Liver (tissue), 9 donors: ENCODE results near the gene VTCN1. TPM values are rescaled to one million over a fixed set of nuclear protein-coding genes. Genes with fewer than 3 reads are reported as not detected.

ENCODE experiments used
- DNase-seq: peaks from one replicate; pipeline ENCODE4 v3.0.0-alpha.2; 2017; ENCODE audit warnings: low spot score
- H3K27ac ChIP-seq, 2 donors: one replicate each; pipeline ENCODE4 v1.7.0; 2013; ENCODE audit warnings: inconsistent platforms in 2 of 2, low read length in 2 of 2, control low read depth in 1 of 2, low read depth in 1 of 2, mild to moderate bottlenecking in 1 of 2
- H3K27me3 ChIP-seq, 4 donors: one replicate each; pipeline versions ENCODE4 v1.6.1 to v1.7.0; 2013; ENCODE audit warnings: low read length in 3 of 4, inconsistent platforms in 1 of 4, mild to moderate bottlenecking in 1 of 4, moderate library complexity in 1 of 4; ENCODE audit not compliant: control insufficient read depth in 4 of 4, insufficient read depth in 4 of 4
- H3K36me3 ChIP-seq, 4 donors: one replicate each; pipeline versions ENCODE4 v1.6.1 to v1.7.0; 2013; ENCODE audit warnings: low read length in 3 of 4, mild to moderate bottlenecking in 3 of 4, low read depth in 1 of 4, moderate library complexity in 1 of 4; ENCODE audit not compliant: control insufficient read depth in 4 of 4, insufficient read depth in 3 of 4
- H3K4me1 ChIP-seq, 4 donors: one replicate each; pipeline versions ENCODE4 v1.6.1 to v1.7.0; 2013; ENCODE audit warnings: low read length in 3 of 4, mild to moderate bottlenecking in 3 of 4, moderate library complexity in 1 of 4; ENCODE audit not compliant: control insufficient read depth in 4 of 4, insufficient read depth in 4 of 4
- H3K4me3 ChIP-seq, 3 donors: one replicate each; pipeline versions ENCODE4 v1.6.1 to v1.7.0; 2013; ENCODE audit warnings: low read length in 3 of 3, control low read depth in 1 of 3, low read depth in 1 of 3, mild to moderate bottlenecking in 1 of 3
- H3K9ac ChIP-seq, 2 donors: one replicate each; pipeline ENCODE4 v1.7.0; 2013; ENCODE audit warnings: low read length in 2 of 2, mild to moderate bottlenecking in 2 of 2, moderate library complexity in 2 of 2, control low read depth in 1 of 2, low read depth in 1 of 2
- H3K9me3 ChIP-seq, 4 donors: one replicate each; pipeline versions ENCODE4 v1.6.1 to v1.7.0; 2013; ENCODE audit warnings: low read length in 3 of 4; ENCODE audit not compliant: control insufficient read depth in 4 of 4
- ATF3 ChIP-seq: IDR thresholded peaks from 2 replicates; pipeline ENCODE4 v1.6.1; 2016; ENCODE audit warnings: antibody characterized with exemption
- CTCF ChIP-seq: fragments of 150-350 bp; IDR thresholded peaks from 2 replicates; pipeline ENCODE4 v1.5.1; 2017; ENCODE audit warnings: improper control_type of control experiment, low read depth, low read length; ENCODE audit not compliant: missing input control
- EGR1 ChIP-seq, 2 donors: IDR thresholded peaks; 2 replicates each; pipeline ENCODE4 v1.6.1; 2016 to 2018; ENCODE audit warnings: antibody characterized with exemption in 2 of 2, low read depth in 2 of 2
- GABPA ChIP-seq, 2 donors: IDR thresholded peaks in 1 of 2; conservative IDR thresholded peaks in 1 of 2; 2 replicates each; pipeline ENCODE4 v1.6.1; 2016; ENCODE audit warnings: antibody characterized with exemption in 2 of 2, mild to moderate bottlenecking in 1 of 2, moderate library complexity in 1 of 2
- HNF4A ChIP-seq, 2 donors: conservative IDR thresholded peaks; 2 replicates each; pipeline ENCODE4 v1.6.1; 2016; ENCODE audit warnings: antibody characterized with exemption in 2 of 2, mild to moderate bottlenecking in 2 of 2
- HNF4G ChIP-seq: IDR thresholded peaks from 2 replicates; pipeline ENCODE4 v1.6.1; 2016; ENCODE audit warnings: antibody characterized with exemption
- JUND ChIP-seq, 2 donors: IDR thresholded peaks; 2 replicates each; pipeline ENCODE4 v1.6.1; 2016; ENCODE audit warnings: antibody characterized with exemption in 2 of 2
- MAX ChIP-seq: IDR thresholded peaks from 2 replicates; pipeline ENCODE4 v1.6.1; 2016; ENCODE audit warnings: antibody characterized with exemption
- NR2F2 ChIP-seq: IDR thresholded peaks from 2 replicates; pipeline ENCODE4 v1.6.1; 2016; ENCODE audit warnings: antibody characterized with exemption
- RAD21 ChIP-seq, 2 donors: IDR thresholded peaks; 2 replicates each; pipeline ENCODE4 v1.6.1; 2016; ENCODE audit warnings: antibody characterized with exemption in 2 of 2, mild to moderate bottlenecking in 2 of 2
- REST ChIP-seq: IDR thresholded peaks from 2 replicates; pipeline ENCODE4 v1.6.1; 2016; ENCODE audit warnings: antibody characterized with exemption, mild to moderate bottlenecking
- RXRA ChIP-seq, 2 donors: IDR thresholded peaks; 2 replicates each; pipeline ENCODE4 v1.6.1; 2017 to 2018; ENCODE audit warnings: antibody characterized with exemption in 2 of 2, mild to moderate bottlenecking in 1 of 2
- SP1 ChIP-seq: IDR thresholded peaks from 2 replicates; pipeline ENCODE4 v1.6.1; 2018; ENCODE audit warnings: antibody characterized with exemption, mild to moderate bottlenecking
- YY1 ChIP-seq: IDR thresholded peaks from 2 replicates; pipeline ENCODE4 v1.6.1; 2016; ENCODE audit warnings: antibody characterized with exemption, mild to moderate bottlenecking
- ZBTB33 ChIP-seq: IDR thresholded peaks from 2 replicates; pipeline ENCODE4 v1.6.1; 2016; ENCODE audit warnings: antibody characterized with exemption
- WGBS: extraction: QIAGEN DNeasy Blood & Tissue Kit; methylation state at CpG from one replicate; pipeline ENCODE4 v1.1.7; 2013; 5-methylcytosine and 5-hydroxymethylcytosine counted together
- polyA plus RNA-seq, 2 donors: library from polyadenylated mRNA; stranded (reverse) in 1 of 2; unstranded in 1 of 2; fragments of 200-250 nt in 1 of 2; fragments of >200 nt in 1 of 2; fragmentation: Nextera tagmentation in 1 of 2; extraction: Ambion mirVana in 1 of 2; gene quantifications; one replicate each; pipeline versions ENCODE4 v1.2.1 to v1.2.3, GENCODE V29; 2013 to 2015
- total RNA-seq, 2 donors: library from RNA; depleted of rRNA; stranded (reverse); fragments of >200 nt; gene quantifications; one replicate each; pipeline ENCODE4 v1.2.3, GENCODE V29; 2014
- donor health status: healthy.
- donor health status: healthy.
- donor health status: healthy.
- donor health status: healthy.
- donor health status: healthy.

The VTCN1 gene
- total and polyA plus RNA-seq, 4 donors, result 0.28 to 1.0 (median 0.45) TPM

GRCh38 chr1:117210386-117210785 is 341 bp downstream of the VTCN1 start:
- H3K27ac ChIP-seq, result no peak overlapping the region
- no peak for DNase-seq
- H3K27me3 ChIP-seq, result peaks cover 0 to 4% (median under 1%) of the 10 kb centered on the region in 4 donors
- no peaks in the 10 kb centered on the region for H3K9me3 ChIP-seq
- 84% methylated on average over 4 of the region's 4 CpGs for WGBS
- no peaks in the 10 kb centered on the region for H3K4me1 ChIP-seq
- no peak overlapping the region for H3K9ac ChIP-seq
- TF ChIP-seq REST (no peak), ATF3 (no peak), CTCF (no peak), MAX (no peak), HNF4G (no peak), RXRA (IDR thresholded peaks at IDR 0.05) (no peak), RAD21 (IDR thresholded peaks at IDR 0.05) (no peak)
- H3K36me3 ChIP-seq, result no peaks in the 10 kb centered on the region
- H3K4me3 ChIP-seq, result no peak overlapping the region

- DNase-seq, result no peak
These were observed 1.6 kb downstream of the VTCN1 start for GRCh38 chr1:117209094-117209493.

More at GRCh38 chr1:117209094-117209493, 1.6 kb downstream of the VTCN1 start:
- WGBS, result 38% methylated on average over 3 of the region's 3 CpGs
- H3K27me3 ChIP-seq, result peaks cover 0 to 4% (median under 1%) of the 10 kb centered on the region in 4 donors
- H3K4me3 ChIP-seq, result no peak overlapping the region
- H3K27ac ChIP-seq, result no peak overlapping the region
- no peaks in the 10 kb centered on the region for H3K9me3 ChIP-seq
- H3K36me3 ChIP-seq, result no peaks in the 10 kb centered on the region
- no peak overlapping the region for H3K9ac ChIP-seq
- no peaks in the 10 kb centered on the region for H3K4me1 ChIP-seq
- no peak for TF ChIP-seq CTCF
- TF ChIP-seq YY1, result no peak
- no peak for TF ChIP-seq ATF3
- TF ChIP-seq SP1, result no peak
- TF ChIP-seq MAX, result no peak
- TF ChIP-seq HNF4A (conservative IDR thresholded peaks at IDR 0.05), result no peak
- TF ChIP-seq GABPA (IDR thresholded peaks at IDR 0.05 in 1 of 2, conservative IDR thresholded peaks at IDR 0.05 in 1 of 2), result no peak
- no peak for TF ChIP-seq EGR1 (IDR thresholded peaks at IDR 0.05; ENCODE audit: low read depth in 2 of 2)
- no peak for TF ChIP-seq ZBTB33
- no peak for TF ChIP-seq JUND (IDR thresholded peaks at IDR 0.05)
- TF ChIP-seq REST, result no peak
- TF ChIP-seq NR2F2, result no peak
